C4-2B (cell line): Measurements from ENCODE around the gene PTPRN.
"Not testable (repeated sequence)": the region's sequence is repeated elsewhere in the genome, so short reads cannot be mapped to it uniquely, and the experiment has no call there.

ENCODE experiments used
- H3K27ac ChIP-seq: fragments of 450-650 bp; 2 replicates; pipeline ENCODE4 v1.5.1; 2017
- ZFX ChIP-seq: fragments of 450-650 bp; IDR thresholded peaks from 2 replicates; pipeline ENCODE4 v1.6.1; 2017
- TF ChIP-seq, protein P1 (sequence below): fragments of 450-650 bp; conservative IDR thresholded peaks from 2 replicates; pipeline ENCODE4 v1.5.1; 2017; ENCODE audit warnings: mild to moderate bottlenecking

PTPRN gene

DNA sequence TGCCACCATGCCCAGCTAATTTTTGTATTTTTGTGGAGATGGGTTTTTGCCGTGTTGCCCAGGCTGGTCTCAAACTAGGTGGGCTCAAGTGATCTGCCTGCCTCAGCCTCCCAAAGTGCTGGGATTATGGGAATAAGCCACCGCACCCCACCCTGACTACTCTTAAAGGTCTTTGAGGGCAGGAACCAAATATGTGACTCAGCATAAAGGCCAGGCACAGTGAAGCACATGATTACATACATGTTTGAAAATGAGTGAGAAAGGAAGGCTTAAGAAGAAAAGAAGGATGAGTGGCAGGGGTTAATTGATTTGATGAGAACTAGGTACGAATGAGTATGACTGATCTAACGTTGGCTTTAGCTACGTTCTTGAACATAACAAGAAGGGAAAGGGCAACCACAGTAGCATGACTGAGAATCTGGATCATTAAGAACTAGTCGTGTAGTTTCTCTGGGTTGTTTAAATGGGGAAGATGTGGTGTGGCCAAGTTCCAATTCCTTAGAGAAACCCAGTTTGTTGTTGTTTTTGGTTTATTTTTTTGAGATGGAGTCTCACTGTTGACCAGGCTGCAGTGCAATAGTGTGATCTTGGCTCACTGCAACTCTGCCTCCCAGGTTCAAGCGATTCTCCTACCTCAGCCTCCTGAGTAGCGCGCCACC, 16.6 kb upstream of the PTPRN start:
- no peak overlapping the region for H3K27ac ChIP-seq
- TF ChIP-seq, protein P1, sequence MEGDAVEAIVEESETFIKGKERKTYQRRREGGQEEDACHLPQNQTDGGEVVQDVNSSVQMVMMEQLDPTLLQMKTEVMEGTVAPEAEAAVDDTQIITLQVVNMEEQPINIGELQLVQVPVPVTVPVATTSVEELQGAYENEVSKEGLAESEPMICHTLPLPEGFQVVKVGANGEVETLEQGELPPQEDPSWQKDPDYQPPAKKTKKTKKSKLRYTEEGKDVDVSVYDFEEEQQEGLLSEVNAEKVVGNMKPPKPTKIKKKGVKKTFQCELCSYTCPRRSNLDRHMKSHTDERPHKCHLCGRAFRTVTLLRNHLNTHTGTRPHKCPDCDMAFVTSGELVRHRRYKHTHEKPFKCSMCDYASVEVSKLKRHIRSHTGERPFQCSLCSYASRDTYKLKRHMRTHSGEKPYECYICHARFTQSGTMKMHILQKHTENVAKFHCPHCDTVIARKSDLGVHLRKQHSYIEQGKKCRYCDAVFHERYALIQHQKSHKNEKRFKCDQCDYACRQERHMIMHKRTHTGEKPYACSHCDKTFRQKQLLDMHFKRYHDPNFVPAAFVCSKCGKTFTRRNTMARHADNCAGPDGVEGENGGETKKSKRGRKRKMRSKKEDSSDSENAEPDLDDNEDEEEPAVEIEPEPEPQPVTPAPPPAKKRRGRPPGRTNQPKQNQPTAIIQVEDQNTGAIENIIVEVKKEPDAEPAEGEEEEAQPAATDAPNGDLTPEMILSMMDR = no peak
- TF ChIP-seq ZFX = no peak

DNA sequence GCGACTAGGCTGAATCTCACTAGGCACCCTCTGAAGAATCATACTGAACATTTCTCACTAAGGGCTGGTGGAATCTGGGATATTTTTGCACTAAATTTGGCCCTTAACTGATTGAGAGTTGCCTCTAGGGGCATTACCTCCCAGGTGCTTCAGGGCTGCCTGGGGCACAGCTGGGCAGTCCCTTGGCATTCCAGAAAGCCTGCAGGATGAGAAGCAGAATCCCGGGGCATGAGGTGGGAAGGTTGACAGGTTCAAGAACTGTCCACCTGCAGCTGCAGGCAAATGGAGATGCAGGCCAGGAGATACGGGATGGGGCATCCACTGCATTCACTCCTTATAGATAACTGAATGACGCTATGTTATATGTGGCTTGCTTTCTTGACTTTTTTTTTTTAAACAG, 15.9 kb upstream of the PTPRN start:
- no peak overlapping the region for H3K27ac ChIP-seq
- TF ChIP-seq ZFX = no peak
- TF ChIP-seq, protein P1 = no peak

DNA sequence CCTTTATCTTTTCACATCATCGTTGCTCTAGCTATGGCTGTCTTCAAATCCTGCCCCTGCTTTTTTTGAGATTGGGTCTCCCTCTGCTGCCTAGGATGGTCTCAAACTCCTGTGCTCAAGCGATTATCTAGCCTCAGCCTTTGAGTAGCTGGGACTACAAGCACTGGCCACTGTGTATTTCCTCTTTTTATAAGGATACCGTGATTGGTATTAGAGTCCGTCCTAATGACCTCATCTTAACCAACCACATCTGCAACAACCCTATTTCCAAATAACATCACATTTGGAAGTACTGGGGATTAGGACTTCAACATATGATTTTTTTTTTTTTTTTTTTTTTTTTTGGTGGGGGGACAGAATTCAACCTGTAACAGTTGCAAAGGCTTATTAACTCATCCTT, 14.2 kb upstream of the PTPRN start:
- H3K27ac ChIP-seq = no peak overlapping the region
- no peak for TF ChIP-seq ZFX
- TF ChIP-seq, protein P1 = no peak

DNA sequence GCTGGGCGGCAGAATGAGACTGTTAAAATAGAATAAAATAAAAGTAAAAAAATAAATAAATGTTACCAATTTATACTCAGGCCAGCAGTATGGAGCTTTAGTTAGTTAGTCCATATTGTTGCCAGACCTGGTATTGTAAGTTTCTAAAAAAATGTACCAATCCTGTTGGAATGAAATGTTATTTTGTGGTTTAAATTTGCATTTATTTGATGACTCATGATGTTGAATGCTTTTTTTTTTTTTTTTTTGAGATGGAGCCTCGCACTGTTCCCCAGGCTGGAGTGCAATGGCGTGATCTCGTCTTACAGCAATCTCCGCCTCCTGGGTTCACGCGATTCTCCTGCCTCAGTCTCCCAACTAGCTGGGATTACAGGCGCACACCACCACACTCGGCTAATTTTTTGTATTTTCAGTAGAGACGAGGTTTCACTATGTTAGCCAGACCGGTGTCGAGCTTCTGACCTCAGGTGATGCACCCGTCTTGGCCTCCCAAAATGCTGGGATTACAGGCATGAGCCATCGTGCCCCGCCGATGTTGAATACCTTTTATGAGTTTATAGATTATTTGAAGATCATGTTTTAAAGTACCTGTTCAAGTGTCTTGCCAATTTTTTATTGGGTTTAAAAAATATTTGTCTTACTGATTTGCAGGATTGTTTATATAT, 5.7 kb upstream of the PTPRN start:
- TF ChIP-seq ZFX = no peak
- TF ChIP-seq, protein P1 = no peak
- no peak overlapping the region for H3K27ac ChIP-seq

DNA sequence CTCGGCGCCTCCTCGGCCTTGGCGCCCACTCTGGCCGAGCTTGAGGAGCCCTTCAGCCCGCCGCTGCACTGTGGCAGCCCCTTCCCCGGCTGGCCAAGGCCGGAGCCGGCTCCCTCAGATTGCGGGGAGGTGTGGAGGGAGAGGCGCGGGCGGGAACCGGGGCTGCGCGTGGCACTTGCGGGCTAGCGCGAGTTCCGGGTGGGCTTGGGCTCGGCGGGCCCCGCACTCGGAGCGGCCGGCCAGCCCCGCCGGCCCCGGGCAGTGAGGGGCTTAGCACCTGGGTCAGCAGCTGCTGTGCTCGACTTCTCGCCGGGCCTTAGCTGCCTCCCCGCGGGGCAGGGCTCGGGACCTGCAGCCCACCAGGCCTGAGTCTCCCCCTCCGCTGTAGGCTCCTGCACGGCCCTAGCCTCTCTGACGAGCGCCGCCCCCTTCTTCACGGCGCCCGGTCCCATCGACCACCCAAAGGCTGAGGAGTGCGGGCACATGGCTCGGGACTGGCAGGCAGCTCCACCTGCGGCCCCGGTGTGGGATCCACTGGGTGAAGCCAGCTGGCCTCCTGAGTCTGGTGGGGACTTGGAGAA, 3.6 kb upstream of the PTPRN start:
- not testable (repeated sequence) for H3K27ac ChIP-seq

DNA sequence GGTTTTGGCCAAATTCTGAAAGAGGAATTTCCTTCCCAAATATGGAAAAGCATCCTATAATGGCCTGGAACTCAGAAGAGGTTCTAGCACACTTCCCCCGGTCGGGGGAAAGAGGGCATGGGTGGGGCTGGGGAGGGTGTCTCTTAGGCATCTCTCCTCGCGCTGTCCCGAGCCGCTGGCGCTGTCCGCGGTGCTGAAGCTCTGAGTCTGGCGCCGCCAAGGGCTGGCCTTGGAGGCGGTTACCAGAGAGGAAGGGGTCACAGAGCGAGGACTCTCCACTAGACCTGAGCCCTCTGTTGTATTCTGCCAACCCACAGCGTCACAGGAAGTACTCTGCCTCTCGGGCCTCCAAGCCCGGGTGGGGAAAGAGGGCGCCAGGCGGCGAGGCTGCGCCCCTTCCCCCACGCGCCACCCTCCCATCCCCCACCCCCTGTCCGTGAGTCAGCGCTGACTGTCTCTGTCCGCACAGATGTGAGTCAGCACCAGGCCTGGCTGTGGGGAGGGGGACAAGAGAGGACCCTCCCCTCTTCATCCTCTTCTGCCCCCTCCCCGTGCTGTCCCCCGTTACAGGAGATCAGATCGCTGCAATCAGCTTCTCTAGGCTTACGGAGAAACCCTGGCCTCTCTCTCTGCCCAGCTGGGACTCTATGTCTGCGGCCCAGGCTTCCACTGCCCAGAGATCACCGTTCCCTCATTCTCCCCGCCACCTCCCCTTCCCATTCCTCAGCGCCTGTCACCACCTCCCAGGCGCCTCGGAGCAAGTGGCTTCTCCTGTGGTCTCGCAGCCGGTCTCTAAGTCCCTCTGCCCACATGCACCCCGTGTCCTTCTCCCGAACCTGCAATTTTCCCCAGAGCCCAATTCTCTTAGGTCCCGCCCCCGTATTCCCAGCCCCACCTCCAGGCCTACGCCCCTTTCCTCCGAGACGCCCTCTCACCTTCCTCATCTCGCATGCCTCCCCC, 779 bp downstream of the PTPRN start:
- TF ChIP-seq, protein P1 = no peak
- TF ChIP-seq ZFX = no peak
- H3K27ac ChIP-seq = no peak overlapping the region

DNA sequence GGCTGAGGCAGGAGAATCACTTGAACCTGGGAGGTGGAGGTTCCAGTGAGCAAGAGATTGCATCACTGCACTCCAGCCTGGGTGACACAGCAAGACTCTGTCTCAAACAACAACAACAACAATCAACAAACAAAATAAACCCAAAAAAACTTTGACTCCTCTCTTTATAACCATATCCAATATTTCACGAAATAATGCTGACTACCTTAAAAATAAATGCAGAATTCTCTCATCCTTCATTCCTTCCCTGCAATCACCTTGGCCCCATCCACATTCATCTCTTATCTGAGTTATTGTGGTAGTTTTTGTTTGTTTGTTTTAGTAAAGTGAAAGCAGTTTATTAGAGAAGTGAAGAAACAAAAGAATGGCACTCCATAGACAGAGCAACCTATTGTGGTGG, 3.2 kb downstream of the PTPRN start:
- H3K27ac ChIP-seq = no peak overlapping the region
- no peak for TF ChIP-seq ZFX
- TF ChIP-seq, protein P1 = no peak
